MM.1S (cell line): ENCODE measurements around the gene TMCC1.

Source experiments
- EZH2 ChIP-seq: fragments of 300-600 bp; sonication (generic); optimal IDR thresholded peaks from 2 replicates; pipeline ENCODE3; 2017; ENCODE audit warnings: low read depth, mild to moderate bottlenecking, antibody characterized with exemption, low read length, mixed read lengths
- TF ChIP-seq, protein P1 (sequence below): fragments of 300-600 bp; sonication (generic); IDR thresholded peaks from 2 replicates; pipeline ENCODE4 v1.5.1; 2016; ENCODE audit warnings: antibody characterized with exemption, low read length, mixed read lengths

DNA sequence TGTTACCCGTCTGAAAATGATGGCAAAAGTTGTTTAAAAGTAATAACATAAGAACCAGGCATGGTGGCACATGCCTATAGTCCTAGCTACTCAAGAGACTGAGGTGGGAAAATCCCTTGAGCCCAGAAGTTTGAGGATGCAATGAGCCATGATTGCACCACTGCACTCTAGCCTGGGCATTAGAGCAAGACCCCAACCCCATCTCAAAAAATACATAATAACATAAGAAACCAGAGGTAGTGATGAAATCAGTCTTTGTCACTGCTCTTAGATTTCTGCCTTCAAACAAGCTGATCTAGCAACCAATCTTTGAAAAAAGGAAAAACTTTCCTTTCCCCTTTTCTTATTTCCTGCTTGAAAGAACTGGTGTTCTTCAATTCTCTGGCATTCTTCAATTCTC is 71.3 kb downstream of the TMCC1 start:
- TF ChIP-seq, protein P1, sequence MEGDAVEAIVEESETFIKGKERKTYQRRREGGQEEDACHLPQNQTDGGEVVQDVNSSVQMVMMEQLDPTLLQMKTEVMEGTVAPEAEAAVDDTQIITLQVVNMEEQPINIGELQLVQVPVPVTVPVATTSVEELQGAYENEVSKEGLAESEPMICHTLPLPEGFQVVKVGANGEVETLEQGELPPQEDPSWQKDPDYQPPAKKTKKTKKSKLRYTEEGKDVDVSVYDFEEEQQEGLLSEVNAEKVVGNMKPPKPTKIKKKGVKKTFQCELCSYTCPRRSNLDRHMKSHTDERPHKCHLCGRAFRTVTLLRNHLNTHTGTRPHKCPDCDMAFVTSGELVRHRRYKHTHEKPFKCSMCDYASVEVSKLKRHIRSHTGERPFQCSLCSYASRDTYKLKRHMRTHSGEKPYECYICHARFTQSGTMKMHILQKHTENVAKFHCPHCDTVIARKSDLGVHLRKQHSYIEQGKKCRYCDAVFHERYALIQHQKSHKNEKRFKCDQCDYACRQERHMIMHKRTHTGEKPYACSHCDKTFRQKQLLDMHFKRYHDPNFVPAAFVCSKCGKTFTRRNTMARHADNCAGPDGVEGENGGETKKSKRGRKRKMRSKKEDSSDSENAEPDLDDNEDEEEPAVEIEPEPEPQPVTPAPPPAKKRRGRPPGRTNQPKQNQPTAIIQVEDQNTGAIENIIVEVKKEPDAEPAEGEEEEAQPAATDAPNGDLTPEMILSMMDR, result no peak
- TF ChIP-seq EZH2, result no peak
